NT2/D1 (cell line): ENCODE data around the gene LATS1.

Experiments
- SUZ12 ChIP-seq: IDR thresholded peaks from 2 replicates; pipeline ENCODE4 v1.6.1; 2011; ENCODE audit not compliant: insufficient read length, insufficient read depth; ENCODE audit errors: extremely low read depth
- YY1 ChIP-seq: IDR thresholded peaks from 2 replicates; pipeline ENCODE4 v1.6.1; 2011; ENCODE audit not compliant: insufficient read length, insufficient read depth
- ZNF274 ChIP-seq: IDR thresholded peaks from 2 replicates; pipeline ENCODE4 v1.6.1; 2011; ENCODE audit warnings: mild to moderate bottlenecking, low read depth, low read length

- TF ChIP-seq ZNF274 (no peak), SUZ12 (no peak), YY1 (no peak)
Measured at GRCh38 chr6:149614337-149614736, 103.6 kb downstream of the LATS1 start.
